Epidermal melanocyte (primary cell): Measurements from ENCODE around the gene DCST2.

ENCODE experiments used
- DNase-seq: peaks from one replicate; pipeline ENCODE4 v3.0.0; 2011; ENCODE audit warnings: low spot score; ENCODE audit not compliant: insufficient read length

Gene DCST2

DNA sequence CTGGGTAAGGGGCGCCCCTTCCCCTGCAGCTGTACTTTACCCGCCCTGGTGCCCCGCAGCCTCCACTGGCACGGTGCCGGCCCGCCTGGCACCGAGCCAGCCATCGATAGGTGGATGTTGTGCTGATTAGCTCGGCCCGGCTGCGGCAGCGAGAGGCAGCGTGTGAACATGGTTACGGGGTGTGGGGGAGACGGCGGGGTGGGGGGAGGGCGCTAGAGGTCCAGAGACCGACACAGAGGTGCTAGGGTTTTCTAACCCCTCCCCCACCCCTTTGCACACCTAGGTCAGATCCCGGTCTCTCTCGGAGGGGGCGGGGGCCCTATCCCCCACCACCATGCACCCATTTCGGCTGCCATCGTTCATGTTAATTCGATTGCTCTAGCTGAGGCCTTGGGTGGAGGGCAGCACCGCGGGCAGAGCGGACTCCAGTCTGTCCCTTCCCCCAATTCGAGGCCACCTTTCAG is 36.6 kb upstream of the DCST2 start:
- no peak for DNase-seq

DNA sequence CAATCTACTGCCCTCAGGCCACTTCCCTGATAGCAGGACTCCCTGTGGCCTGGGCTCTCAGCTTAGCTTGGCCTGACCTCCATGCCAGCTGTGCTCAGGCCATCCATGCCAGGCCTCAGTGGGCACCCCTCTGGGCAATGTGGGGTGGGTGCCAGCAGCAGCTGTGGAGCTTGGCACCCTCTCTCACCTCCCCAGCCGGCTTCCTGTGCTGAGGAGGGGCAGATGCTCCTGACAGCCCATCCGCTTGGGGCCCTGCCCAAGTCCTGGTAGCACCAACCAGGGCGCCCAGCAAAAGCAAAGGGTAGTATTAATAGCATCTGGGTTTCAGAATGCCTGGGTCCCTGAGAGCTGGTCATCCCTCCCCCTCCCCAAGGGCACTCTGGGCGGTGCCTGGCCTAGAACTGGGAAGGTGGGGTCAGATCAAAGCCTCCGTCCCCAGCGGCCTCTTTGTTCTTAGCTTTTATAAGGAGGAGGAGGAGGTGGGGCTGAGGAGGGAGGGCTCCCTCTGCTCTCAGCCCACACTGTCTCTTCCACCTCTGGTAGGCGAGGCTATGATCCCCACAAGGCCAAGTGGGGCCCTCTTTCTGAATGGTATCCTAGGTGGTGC is 36.1 kb upstream of the DCST2 start:
- no peak for DNase-seq

DNA sequence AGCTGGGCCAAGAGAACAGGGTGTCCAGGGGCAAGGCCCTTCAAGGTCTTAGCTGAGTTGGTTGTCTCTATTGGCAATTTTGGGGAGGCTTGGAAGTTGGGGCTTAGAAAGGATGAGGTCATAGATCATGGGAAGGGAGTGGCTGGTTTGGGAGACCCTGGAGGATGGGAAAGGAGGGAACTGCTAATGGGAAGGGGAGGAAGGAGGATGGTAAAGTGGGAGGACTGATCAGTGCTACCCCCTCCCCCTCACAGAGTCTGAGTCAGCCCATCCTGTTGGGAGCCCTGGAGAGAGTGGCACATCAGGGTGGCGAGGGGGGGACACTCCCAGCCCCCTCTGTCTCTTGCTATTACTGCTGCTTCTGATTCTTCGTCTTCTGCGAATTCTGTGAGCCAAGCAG is 35.0 kb upstream of the DCST2 start:
- DNase-seq: no peak

DNA sequence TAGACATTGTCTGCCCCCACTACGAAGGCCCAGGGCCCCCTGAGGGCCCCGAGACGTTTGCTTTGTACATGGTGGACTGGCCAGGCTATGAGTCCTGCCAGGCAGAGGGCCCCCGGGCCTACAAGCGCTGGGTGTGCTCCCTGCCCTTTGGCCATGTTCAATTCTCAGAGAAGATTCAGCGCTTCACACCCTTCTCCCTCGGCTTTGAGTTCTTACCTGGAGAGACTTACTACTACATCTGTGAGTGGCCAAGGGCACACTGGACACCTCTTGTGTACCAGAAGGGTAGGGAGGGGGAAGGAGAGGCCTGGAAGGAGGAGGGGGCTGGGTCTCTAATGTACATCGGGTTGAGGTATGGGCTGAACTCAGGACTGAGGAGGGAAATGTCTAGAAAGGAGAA is 33.2 kb upstream of the DCST2 start:
- DNase-seq: no peak

- DNase-seq: no peak
These were observed 31.4 kb upstream of the DCST2 start for GRCh38 chr1:155064832-155065429.

DNA sequence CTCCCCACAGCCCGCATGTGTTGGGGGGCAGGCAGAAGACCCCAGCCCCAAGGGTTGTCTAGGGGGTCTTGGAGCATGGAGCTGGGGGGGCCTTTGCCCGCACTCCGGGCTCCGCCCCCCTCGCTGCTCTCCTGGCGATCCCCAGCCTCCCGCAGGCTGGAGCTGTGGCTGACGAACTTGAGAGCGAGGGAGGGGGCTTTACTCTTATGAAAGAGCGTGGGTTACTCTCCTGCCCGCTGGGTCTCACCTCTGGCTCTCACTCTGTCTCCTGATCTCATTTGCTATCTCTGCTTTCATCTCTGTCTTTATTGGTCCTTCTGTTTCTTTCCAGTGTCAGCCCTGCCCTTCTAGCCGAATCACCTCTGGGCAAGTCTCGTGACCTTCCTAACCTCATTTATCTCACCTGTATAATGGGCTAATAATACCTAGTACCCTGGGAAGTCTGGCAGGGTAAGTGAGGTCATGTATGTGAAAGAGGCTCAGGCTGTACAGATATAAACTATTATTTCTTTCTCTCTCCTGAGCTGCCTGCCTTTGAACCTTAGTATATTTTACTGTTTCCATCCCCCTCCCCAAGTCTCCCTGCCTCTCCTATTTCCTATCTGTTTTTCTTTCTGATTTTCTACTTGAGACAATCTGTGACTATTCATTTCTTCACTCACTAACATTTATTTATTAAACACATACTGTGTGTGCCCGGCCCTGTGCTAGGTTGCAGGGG is 30.7 kb upstream of the DCST2 start:
- DNase-seq: no peak

DNA sequence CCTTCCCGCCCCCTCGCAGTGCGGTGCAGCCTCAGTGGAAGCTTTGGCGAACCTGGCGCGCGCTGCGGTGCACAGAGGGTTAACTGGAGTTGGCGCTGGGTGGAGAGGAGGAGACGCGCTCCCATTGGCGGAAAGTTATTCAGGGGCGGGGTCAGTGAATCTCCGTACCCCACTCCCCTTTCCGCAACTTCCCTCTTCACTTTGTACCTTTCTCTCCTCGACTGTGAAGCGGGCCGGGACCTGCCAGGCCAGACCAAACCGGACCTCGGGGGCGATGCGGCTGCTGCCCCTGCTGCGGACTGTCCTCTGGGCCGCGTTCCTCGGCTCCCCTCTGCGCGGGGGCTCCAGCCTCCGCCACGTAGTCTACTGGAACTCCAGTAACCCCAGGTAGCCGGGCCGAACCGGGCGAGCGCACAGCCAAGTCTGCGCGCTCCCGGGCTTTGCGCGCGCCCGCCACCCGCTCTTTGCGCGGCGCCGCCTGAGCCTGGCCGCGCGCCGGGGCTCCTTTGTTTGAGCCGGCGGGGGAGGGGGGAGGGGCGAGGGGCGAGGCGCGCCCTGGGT is 30.0 kb upstream of the DCST2 start, which contains the start of gene EFNA4:
Gene EFNA4 (plus strand): TSS at position 191 of the 561 bp plus-strand sequence. CDS start 84 bp downstream, at position 275.
- DNase-seq: peak; percentile 95

- no peak for DNase-seq
These were observed 29.3 kb upstream of the DCST2 start for GRCh38 chr1:155062702-155063411.

DNA sequence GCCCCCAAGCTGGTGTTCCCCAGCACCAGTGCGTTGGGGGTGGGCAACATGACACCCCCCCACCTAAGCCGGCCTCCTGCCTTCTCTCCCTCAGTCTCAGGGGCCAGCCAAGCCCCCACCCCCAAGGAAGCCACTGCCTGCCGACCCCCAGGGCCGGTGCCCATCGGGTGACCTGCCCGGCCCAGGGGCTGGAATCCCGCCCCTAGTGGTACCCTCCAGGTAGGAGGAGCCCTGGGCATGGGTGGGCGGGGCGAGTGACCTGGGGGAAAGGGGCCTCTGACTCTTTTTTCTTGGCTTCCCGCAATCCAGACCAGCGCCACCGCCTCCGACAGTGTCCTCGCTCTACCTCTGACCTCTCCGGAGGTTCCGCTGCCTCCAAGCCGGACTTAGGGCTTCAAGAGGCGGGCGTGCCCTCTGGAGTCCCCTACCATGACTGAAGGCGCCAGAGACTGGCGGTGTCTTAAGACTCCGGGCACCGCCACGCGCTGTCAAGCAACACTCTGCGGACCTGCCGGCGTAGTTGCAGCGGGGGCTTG is 28.6 kb upstream of the DCST2 start:
- DNase-seq: no peak

DNA sequence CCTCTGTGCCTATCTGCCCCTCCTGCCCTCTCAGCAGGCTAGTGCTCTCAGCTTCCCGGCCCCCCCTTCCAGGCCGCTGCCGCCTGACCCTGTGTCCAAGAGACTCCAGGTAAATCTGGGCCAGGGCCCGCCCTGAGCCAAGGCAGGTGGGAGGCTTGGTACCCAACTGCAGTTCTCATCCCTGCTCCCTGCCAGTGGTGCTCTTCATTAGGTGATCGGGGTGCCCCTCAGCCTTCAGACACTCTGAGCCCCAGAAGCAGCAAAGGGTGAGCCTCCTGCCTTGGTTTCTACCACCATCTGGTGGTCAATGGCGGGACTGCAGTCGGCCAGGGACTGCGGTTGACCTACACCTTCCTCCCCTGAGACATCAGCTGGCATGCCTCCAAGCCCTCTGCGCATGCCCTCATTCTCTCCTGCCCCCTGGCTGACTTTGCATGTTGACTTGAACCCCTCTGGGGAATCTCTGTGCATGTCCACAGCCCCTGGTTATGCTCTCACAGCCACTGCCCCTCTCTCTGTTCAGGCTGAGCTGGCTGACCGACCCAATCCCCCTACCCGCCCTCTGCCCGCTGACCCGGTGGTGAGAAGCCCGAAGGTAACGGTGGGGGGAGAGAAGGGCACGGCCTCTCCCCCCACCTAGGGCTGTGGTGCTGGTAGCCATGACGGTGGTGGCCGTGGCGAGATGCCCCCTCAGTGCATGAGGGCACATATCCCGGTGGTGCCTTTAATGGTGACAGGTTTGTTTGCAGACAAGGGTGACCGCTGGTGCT is 28.0 kb upstream of the DCST2 start:
- DNase-seq: peak; percentile 79

DNA sequence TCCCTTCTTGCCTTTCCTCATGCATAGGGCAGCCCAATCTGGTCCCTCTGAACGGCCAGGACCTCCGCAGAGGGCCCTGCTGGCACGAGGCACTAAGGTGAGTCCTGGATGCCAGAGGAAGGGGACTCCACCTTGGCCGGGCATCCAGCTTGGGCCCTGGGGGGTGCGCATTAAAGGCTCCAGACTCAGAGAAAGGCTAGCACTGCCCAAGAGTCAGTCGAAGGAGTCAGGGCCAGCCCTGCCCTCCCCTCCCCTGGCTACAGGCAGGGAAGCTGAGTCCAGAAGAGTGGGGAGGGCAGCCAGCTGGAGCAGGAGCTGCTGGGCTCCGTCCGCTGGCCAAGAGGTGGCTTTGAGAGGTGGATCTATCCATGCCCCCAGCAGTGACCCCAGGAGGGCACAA is 27.2 kb upstream of the DCST2 start:
- no peak for DNase-seq

DNA sequence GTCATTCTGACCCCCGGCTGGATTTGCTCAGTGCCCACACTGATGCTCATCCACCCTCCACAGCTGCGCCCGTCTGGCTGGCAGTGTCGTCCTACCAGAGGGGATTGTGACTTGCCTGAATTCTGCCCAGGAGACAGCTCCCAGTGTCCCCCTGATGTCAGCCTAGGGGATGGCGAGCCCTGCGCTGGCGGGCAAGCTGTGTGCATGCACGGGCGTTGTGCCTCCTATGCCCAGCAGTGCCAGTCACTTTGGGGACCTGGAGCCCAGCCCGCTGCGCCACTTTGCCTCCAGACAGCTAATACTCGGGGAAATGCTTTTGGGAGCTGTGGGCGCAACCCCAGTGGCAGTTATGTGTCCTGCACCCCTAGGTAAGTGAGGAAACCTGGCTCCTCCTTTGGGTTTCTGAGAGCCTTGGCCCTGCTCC is 24.2 kb upstream of the DCST2 start:
- DNase-seq: no peak

DNA sequence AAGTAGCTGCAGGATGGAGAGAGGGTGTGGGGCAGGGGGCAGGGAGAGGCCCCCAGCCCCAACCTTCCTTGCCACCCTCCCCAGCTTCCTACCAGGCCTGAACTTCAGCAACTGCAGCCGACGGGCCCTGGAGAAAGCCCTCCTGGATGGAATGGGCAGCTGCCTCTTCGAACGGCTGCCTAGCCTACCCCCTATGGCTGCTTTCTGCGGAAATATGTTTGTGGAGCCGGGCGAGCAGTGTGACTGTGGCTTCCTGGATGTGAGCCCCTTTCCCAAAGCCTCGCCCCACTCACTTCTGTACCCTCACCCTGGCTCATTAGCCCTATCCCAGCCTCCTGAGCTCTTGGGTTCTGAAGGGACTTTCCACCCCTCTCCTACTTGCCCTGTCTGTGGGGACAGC is 23.5 kb upstream of the DCST2 start:
- no peak for DNase-seq

- no peak for DNase-seq
These were observed 20.0 kb upstream of the DCST2 start for GRCh38 chr1:155053531-155054105.

DNA sequence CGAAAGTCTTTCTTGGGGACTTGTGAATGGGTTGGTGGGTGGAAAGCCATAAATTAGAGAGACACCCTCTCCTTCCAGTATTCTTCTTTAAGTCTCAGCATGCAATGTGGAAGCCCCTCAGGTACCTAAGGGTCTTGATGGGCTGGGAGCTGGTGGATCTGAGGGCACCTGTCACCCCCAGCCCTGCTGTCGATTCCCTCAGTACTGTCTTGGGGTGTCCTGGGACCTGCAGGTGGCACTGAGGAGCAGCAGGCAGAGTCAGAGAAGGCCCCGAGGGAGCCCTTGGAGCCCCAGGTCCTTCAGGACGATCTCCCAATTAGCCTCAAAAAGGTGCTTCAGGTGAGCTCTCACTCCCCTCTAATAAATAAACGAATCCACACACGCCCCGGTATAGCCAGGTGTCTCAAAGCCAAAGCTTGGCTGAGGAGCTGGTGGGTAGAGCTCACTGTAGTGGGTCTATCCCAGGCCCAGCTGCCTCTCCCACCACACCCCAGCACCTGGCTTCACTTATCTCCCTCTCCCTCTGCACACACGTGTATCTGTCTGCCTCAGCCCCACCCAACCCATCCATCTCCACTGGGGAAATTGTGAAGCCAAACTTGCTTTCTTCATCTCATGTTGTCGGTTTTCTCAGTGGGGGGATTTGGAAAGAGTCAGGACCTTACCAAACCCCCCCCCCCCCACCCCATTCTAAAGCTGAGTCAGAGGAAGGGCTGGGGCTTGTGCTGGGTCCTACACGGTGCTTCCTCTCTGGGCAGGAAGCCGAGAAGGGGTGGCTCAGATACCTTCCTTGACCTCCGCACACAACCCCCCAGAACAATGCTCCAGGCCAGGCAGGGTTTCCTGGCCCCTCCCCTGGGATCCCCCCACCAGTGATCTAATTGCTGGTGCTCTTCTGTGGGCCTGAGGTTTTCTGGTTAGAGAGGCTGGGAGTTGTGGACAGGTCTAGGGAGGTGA is 19.1 kb upstream of the DCST2 start:
- no peak for DNase-seq

DNA sequence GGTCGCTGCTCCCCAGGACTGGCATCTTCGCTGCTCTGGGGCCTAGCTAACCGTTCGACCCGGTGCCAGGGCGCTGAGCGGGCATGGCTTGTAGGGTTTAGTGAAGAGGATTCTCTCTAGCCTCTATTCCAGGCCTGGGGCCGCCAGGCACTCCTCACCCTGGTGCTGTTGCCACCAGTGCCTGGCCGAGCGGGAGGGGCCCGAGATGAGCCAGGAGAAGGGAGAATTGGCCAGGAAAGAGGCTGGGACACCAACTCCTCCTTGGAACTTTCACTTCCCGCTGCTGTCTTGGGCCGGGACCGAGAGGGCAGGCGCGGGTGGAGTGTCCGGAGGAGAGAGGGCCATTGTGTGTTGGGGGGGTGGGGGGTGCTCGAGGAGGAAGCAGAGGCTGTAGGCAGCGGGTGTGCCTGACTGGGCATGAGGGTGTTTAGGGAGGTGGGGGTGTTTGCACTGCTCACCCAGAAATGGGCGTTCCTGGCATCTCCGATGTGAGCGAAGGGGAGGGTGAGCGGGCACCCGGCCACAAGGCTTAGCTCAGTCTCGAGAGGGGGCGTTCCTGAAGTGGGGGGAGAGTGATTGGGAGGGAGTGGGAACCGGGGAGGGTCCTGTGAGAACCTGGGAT is 18.3 kb upstream of the DCST2 start:
- DNase-seq: peak; percentile 49

- no peak for DNase-seq
These were observed 17.8 kb upstream of the DCST2 start for GRCh38 chr1:155051342-155051776.

GRCh38 chr1:155050560-155051341 is 17.2 kb upstream of the DCST2 start, which contains the start of gene ADAM15:
Gene ADAM15, plus strand, starts transcription at chr1:155051316. Its CDS starts 71 bp downstream, at chr1:155051387.
- DNase-seq: peak; percentile 96
